Measurements from ENCODE around the gene PHETA1. TPM values are rescaled to one million over a fixed set of nuclear protein-coding genes. Genes with fewer than 3 reads are reported as not detected.
"Not testable (repeated sequence)": the region's sequence is repeated elsewhere in the genome, so short reads cannot be mapped to it uniquely, and the experiment has no call there.

Gene PHETA1
- total RNA-seq, 1 donor from 2014 or later = 1.9 TPM

DNA sequence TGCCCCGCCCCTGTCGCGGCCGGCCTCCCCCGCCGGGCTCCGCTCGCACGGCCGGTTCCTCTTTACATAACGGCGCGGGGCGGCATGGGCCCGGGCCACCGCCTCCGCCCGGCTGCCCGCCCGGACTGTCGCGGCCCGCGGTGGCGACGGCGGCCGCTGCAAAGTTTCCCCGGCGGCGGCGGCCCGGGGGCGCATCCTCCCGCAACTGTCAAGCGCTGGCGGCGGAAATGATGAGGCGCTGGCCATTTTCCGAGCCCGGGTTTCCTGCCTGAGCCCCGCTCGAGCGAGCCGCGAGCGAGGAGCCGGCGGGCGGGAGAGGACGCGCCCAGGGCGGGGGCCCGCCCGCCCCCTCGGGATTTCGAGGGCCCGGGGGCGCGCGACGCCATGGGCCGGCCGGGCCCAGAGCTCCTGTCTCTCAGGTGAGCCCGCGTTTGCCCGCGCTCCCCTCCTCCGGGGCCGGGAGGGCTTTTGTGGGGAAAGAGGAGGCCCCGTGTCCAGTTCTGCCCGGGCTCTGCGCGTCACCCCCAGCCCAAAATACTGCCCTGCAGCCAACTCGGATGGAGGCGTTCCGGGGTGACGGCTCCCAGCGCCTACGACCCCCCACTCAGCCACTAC is 37.1 kb upstream of the PHETA1 start, which contains the start of gene SH2B3:
Gene SH2B3 (plus strand): TSS at position 65 of the 615 bp plus-strand sequence. CDS start 12,223 bp downstream, outside the sequence.
- intact Hi-C loops (cut with micrococcal nuclease) = loop anchor here (1.0 to 5.0 kb wide), 5 partner anchors 24 to 281 kb away; partner anchors contain the start of genes ACAD10, ATXN2 and BRAP

DNA sequence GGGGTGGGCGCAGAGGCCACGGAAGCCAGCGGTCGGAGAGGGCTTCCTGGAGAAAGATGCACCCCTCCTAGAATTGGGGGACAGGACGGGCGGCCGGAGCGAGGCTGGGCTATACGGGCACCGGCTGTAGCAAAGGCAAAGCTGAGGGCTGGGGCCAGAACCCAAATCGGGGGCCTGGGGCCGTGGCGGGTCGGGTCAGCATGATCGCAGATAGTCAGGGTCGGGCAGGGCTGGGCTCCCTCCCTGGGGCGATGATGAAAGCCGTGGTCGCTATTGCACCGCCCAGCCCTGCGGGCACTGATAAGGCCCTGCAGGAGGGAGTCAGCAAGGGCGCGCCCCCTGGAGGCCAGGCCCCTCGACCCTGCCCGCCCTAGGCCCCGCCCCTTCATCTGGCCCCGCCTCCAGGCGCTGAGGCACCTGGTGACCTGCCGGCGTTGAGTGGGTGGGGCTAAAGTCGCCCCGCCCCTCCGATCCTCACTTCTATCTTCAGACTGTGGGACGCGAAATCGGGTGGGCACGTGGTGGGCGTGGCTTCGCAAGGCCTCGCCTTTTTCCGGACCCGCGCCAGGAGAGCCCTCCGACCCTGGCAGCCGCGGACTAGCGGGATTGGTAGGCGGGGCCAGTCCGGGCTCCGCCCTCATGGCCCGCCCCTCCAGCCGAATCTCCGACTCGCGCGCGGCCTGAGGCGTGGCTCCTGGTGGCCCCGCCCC is 36.4 kb upstream of the PHETA1 start:
- intact Hi-C loops (cut with micrococcal nuclease) = loop anchor here (1.0 to 5.0 kb wide), 5 partner anchors 25 to 282 kb away; partner anchors contain the start of genes ACAD10, ATXN2 and BRAP

DNA sequence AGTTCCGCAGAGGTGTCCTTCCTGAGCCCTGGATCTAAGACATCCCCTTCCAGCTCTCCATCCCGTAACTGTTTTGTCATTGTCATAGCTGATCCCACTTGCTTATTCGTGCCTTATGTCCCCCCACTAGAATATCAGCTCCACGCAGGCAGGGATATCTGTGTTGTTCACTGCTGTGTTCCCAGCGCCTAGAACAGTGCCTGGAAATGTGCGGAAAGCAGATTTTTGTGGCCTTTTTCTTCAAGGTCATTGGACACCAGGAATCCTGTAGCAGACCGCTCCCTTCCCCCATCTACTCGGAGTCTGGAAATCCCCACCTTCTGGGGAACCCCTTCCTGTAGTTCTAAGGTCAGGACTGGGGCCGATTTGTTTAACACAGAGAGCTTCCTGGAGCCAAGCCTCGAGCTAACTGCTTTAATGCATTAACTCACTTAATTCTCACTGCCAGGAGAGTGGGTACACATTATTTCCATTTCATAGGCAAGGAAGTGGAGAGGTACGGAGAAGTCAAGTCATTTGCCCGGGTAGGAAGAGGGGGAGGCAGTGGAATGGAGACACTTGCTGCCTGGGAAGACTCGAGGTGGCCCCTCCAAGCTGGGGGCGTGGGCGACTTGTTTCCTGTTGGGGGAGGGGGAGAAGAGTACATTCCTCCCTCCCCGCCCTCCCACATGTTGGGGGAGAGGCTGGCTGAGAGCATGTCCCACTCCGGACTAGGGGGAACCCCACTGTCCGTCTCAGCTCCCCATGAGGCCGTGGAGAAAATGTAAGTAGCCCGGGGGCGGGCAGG is 35.7 kb upstream of the PHETA1 start:
- intact Hi-C loops (cut with micrococcal nuclease) = loop anchor here (1.0 to 5.0 kb wide), 5 partner anchors 26 to 283 kb away; partner anchors contain the start of genes ACAD10, ATXN2 and BRAP

DNA sequence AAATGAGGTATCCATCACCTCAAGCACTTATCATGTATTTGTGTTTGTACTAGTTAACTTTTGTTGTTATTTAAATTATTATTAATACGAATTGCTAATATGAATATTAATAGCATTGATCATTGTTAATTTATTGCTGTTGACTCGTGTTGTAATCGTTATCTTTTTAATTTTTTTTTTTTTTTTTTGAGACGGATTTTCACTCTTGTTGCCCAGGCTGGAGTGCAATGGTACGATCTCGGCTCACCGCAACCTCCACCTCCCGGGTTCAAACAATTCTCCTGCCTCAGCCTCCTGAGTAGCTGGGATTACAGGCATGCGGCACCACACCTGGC is 33.6 kb upstream of the PHETA1 start:
- intact Hi-C loops (cut with micrococcal nuclease) = not testable (repeated sequence)

DNA sequence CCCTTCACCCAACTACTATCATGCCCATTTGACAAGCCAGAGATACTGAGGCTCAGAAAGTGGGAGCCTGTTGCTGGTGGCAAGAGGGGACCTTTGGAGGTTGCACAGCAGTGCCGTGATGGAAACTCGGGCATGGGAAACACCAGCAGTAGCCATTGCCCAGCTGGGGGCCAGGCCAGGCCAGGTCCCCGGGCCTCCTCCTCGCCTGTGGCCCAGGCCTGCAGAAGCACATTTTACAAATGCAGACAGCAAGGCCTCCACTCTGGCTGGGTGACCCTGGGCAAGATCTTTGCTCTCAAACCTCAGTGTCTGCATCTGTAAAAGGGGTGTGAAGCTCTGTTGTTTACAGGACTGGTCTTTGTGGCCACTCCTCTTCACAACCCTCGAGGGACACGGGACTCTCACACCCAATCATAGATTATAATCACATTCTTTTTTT is 32.3 kb upstream of the PHETA1 start:
- intact Hi-C loops (cut with micrococcal nuclease) = no loop called here

DNA sequence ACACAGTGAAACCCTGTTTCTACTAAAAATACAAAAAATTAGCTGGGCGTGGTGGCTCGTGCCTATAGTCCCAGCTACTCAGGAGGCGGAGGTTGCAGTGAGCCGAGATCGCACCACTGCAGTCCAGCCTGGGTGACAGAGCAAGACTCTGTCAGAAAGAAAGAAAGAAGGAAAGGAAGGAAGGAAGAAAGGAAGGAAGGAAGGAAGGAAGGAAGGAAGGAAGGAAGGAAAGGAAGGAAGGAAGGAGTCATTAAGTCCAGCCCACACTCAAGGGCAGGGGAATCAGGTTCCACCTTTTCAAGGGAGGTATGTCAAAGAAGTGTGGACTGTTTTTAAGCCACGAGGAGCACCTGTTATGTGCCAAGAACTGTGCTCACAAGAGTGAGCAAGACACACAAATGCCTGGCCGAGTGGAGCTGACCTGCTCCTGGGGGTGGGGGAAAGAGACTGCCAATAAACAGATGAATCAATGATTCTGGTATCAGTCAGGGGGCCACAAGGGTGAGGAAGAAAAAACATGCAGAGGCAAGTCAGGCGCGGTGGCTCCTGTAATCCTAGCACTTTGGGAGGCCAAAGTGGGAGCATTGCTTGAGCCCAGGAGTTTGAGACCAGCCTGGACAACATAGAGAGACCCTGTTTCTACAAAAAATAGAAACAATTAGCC is 31.0 kb upstream of the PHETA1 start:
- intact Hi-C loops (cut with micrococcal nuclease) = not testable (repeated sequence)

DNA sequence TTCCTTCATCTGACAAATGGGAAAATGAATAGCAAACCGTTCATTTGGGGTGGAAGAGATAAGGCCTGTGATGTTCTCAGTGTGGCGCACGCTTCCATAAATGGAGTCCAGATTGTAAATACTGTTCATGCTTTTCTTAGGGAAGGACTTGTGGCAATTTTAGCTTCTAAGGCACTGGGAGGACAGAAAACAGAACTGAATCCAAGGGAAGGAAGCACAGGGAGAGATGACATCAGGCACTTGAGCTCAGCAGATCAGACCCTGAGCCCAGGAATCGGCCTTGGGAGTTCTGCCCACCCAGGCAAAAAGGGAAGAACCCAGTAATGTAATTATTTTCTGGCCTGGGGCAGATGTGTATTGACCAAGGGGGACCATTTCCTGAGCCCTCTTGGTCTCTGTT is 29.6 kb upstream of the PHETA1 start:
- intact Hi-C loops (cut with micrococcal nuclease) = no loop called here

DNA sequence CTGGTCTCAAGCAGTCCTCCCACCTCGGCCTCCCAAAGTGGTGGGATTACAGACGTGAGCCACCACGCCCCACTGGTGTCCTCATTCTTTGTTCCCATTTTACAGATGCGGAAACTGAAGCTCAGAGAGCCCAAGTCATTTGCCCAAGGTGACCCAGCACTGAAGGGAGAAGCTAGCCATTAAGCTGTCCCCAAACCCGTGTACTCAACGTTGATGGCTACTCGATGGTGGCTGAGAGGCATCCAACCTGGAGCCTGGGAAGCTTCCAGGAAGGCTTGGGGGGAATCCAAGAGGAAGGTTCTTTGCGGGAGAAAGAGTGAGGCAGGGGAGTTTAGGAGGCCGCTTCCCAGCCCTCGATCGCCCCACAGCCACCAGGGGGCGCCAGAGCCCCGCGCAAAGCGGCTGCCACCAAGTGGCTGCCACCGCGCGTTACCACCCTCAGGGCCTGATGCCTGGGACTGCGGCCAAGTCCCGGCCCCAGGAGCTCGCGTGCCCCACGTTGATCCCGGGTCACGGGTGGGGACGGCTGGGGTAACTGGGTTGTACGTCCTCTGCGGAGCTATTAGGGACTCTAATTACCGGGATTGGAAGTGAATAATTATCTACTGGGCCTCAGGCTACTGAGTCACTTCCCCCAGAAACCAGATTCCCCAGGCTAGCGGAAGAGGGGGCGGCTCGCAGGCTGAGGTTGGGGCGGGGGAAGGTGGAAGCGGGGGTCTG is 28.0 kb upstream of the PHETA1 start:
- intact Hi-C loops (cut with micrococcal nuclease) = loop anchor here (1.0 kb wide), 2 partner anchors 54 to 132 kb away; no protein-coding TSS in a partner anchor

DNA sequence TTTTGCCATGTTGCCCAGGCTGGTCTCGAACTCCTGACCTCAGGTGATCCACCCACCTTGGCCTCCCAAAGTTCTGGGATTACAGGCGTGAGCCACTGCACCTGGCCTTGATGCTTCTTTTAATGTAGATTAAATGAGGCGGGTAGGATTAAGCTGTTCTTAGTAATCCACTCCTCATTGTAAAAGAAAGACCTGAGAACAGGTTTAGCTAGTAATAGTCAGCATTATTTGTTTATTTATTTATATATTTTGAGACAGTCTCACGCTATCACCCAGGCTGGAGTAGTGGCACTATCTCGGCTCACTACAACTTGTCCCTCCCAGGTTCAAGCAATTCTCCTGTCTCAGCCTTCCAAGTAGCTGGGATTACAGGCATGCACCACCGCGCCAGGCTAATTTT is 27.4 kb upstream of the PHETA1 start:
- intact Hi-C loops (cut with micrococcal nuclease) = not testable (repeated sequence)

DNA sequence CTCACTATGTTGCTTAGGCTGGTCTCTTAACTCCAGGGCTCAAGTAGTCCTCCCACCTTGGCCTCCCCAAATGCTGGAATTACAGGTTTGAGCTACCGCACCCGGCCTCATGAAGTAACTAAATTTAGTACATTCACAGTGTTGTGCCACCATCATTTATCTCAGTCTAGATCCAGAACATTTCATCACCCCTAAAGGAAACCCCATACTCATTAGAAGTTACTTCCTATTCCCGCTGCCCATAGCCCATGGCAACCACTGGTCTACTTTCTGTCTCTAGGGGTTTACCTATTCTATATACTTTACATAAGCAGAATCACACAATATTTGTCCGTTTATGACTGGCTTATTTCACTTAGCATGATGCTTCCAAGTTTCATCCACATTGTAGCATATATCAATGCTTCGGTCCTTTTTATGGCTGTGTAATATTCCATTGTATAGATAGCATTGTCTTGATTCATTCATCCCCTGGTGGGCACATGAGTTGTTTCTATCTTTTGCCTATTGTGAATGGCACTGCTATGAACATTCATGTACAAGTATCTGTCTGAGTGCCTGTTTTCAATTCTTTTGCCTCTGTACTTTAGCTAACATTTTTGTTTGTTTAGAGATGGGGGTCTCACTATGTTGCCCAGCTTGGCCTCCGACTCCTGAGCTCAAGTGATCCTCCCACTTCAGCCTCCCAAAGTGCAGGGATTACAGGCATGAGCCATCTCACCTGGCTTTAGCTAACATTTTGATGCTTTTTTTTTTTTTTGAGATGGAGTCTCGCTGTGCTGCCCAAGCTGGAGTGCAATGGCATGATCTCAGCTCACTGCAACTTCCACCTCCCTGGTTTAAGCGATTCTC is 26.7 kb upstream of the PHETA1 start:
- intact Hi-C loops (cut with micrococcal nuclease) = no loop called here

DNA sequence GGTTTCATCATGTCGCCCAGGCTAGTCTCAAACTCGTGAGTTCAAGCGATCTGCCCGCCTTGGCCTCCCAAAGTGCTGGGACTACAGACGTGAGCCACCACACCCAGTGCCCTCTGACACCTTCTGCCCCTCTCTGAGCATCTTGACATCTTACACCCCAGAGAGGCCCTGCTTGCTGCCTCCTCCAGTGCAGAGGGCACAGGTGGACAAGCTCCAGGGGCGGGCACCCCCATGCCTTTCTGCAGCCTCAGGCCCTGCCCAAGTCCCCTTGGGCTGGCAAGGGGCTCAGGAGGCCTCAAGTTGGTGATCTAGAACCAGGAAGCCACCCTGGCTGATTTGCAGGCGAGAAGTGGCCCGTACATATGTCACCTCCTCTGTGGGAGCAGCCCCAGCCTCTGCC is 25.6 kb upstream of the PHETA1 start:
- intact Hi-C loops (cut with micrococcal nuclease) = no loop called here

DNA sequence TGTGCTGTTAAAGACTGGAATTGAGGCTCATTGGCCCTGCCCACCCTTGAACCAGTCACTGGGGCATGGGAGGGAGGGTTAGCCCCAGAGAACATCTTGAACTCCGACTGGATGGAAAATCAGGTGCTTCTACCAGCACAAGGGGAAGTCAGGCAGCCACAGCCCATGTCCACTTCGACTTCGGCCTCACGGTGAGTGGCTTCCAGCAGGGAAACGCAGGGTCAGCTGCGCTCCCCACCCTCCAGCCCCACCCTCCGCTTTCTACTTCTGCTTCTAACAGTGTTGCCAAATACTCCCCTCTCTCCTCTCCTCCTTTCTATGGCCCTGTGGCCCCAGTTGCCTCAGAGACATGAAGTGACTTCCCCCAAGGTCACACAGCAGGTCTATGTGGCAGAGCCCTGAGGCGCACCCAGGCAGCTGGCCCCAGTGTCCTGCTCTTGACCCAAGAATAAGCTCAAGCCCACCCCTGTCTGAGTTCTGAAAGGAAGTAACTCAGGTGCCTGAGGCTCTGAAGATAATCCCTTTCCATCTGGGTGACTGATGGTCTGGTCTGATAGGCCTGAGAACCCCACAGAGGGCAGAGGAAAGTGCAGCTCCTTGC is 24.9 kb upstream of the PHETA1 start:
- intact Hi-C loops (cut with micrococcal nuclease) = no loop called here

DNA sequence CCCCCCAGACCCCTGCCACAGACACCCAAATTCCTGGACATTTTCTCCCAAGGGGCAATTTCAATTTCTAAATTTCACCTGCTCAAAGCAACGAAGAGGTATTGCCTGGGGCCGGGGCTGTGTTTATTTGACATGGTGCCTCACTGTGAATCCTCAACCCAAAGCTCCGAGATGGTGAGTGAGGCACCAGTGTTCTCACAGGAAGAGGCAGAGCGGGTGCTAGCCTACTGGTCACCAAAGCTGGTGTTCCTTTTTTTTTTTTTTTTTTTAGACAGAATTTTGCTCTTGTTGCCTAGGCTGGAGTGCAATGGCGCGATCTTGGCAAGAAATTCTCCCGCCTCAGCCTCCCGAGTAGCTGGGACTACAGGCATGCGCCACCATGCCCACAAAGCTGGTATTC is 22.0 kb upstream of the PHETA1 start:
- intact Hi-C loops (cut with micrococcal nuclease) = no loop called here

DNA sequence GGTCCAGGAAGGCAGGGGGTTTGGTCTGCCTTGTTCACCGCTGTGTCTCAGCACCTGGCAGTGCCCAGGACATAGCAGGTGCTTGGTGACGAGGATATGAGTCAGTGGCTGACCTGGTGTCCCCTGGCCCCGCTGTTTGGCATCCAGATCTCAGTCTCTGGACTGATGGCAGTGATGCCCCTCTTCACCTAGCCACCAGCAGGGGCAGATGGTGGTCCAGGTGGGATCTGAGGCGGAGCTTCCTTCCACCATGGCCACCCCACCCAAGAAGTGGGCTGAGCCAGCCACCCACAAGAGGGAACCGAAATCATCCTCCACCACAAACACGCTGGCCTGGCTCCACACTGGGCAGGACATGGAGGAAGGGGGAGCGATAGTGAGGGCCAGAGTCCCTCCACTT is 20.7 kb upstream of the PHETA1 start:
- intact Hi-C loops (cut with micrococcal nuclease) = no loop called here

DNA sequence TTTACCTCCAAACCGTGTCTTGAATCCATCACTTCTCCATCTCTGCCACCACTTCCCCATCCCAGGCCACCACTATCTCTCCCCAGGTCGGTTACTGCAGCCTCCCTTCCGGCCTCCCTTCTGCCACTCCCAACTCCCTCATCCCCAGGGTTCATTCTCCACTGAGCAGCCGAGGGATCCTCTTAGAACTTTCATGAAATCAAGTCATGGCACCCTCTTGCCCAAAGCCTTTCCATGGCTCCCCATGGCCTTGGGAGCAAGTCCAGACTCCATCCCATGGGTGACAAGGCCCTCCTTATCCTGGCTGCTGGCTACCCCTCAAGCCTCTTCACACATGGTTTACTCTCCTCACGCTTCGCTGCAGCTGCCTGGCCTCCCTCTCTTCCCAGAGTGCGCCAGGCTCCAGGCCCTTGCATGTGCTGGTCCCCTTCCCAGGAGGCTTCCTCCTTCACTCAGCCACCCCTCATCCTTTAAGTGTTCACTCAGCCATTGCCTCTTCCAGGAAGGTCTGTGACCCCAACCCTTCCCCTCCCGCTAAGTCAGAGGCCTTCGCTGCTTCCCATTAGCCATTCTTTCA is 18.9 kb upstream of the PHETA1 start:
- intact Hi-C loops (cut with micrococcal nuclease) = no loop called here

DNA sequence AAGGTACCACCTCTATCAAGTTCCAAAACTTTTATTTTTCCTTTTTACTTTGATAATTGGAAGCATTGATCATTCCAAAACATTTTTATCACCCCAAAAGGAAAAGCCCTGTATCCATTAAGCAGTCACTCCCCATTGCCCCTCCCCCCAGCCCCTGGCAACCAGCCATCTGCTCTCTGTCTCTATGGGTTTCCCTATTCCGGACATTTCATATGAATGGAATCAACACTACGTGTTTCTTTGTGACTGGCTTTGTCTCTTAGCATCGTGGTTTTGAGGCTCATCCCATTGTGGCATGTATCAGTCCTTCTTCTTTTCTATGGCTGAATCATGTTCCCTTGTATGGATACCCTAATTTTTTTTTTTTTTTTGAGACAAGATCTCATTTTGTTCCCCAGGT is 18.0 kb upstream of the PHETA1 start:
- intact Hi-C loops (cut with micrococcal nuclease) = no loop called here

DNA sequence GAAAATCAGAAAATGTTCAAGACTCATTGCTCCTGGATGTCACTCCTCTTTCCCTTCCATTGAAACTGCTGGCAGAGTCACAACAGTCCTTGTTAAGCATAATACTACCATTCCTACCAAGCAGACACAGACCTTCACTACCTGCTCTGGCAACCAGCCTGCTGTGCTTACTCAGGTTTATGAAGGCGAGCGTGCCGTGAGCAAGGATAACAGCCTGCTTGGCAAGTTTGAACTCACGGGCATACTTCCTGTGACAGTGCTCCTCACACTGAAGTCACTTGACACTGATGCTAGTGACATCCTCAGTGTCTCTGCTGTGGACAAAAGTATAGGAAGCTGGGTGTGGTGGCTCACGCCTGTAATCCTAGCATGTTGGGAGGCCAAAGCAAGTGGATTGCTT is 15.7 kb upstream of the PHETA1 start:
- intact Hi-C loops (cut with micrococcal nuclease) = no loop called here

DNA sequence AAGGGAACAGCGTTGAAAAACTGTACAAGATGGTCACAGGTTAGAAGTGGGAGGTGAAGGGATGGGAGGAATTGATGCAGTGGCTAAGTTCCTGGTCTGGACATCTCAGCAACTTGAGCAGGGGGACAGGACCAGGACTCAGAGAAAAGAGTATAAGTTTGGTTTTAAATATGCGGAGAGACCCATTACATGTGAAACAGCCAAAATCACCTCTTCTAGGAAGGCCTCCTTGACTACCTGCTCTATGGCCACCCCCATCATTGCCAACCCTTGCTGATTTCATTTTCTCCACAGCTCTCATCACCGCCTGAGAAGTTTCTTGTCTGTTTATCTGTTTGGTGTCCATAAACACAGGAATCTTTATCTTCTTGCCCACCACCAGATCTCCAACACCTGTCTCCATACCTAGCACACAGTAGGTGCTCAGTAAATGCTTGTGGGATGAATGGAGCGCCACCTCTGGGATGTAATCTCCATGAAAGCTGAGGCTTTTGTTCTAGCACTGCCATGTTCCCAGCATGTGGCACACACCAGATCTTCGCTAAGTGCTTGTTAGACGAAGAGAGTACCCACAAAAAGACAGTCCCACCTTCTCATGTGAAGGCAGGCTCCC is 11.2 kb upstream of the PHETA1 start:
- intact Hi-C loops (cut with micrococcal nuclease) = no loop called here

DNA sequence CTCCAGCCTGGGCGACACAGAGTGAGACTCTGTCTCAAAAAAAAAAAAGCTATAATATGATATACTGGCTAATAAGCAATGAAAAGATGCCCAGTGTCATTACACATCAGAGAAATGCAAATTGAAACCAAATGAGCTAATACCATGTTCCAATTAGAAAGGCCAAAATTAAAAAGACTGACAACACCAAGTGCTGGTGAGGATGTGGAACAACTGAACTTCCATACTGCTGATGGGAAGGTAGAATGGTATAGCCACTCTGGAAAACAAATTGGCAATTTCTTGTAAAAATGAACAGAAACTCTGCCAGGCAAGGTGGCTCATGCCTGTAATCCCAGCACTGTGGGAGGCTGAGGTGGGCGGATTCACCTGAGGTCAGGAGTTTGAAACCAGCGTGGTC is 8.5 kb upstream of the PHETA1 start:
- intact Hi-C loops (cut with micrococcal nuclease) = no loop called here
